ENCODE data around the gene GLIS1. TPM values are rescaled to one million over a fixed set of nuclear protein-coding genes. Genes with fewer than 3 reads are reported as not detected.

The GLIS1 gene
- total and polyA plus RNA-seq, 10 of the 15 experiments (the other 5 are each of a cell fraction or from before 2014, with no cell fraction given), result not detected

DNA sequence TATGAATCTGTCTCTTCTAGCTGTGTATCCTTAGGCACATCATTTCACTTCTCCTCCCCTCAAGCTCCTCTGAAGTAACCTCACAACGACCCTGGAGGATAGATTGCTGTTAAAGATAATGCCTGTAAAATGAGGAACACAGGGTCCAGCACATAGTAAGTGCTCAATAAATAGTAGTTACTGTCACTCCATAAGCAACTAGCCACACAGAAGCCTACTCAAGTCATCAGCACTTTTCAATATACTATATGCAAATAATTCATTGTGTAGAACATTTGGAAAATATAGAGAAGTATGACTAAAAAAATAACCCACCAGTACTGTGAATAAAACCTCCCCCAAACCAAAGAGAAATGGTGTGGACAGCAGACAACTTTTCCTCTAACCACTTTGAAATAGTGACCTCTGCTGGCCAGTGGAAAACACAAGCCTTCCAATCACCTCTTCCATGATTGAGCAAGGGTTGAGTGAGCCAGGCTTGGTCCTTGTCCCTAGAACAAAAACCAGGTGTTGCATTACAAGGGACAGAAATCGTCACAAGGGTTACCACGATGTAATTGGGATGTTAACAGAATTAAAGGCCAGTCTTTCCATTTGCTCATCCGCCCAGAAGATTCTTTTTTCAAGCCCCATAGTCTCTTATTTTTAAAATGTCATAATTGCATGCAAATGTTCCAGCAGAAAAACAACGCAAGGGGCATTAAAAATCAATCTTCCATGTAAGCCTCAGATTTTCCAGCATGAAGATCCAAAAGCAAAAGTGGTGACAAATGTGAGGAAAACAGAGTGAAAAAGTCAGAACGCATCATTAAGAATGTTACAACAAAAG, 15.7 kb upstream of the GLIS1 start (continued):
- TF ChIP-seq DPF2 (IDR thresholded peaks at IDR 0.05) (no peak), IRF4 (IDR thresholded peaks at IDR 0.05; ENCODE audit: low read depth, low read length) (no peak), ZBED1 (IDR thresholded peaks at IDR 0.05; ENCODE audit: borderline replicate concordance) (no peak), RAD21 (IDR thresholded peaks at IDR 0.05; ENCODE audit: insufficient read depth, low read depth, low read length) (peak; percentile 63), WRNIP1 (IDR thresholded peaks at IDR 0.05; ENCODE audit: borderline replicate concordance, low read depth, low read length) (no peak), ZNF274 (IDR thresholded peaks at IDR 0.05; ENCODE audit: insufficient read depth, insufficient read length) (no peak), CBX3 (IDR thresholded peaks at IDR 0.05; ENCODE audit: borderline replicate concordance, low read depth) (no peak), MTA2 (IDR thresholded peaks at IDR 0.05; ENCODE audit: low read depth) (no peak), ZNF24 (IDR thresholded peaks at IDR 0.05) (no peak)

DNA sequence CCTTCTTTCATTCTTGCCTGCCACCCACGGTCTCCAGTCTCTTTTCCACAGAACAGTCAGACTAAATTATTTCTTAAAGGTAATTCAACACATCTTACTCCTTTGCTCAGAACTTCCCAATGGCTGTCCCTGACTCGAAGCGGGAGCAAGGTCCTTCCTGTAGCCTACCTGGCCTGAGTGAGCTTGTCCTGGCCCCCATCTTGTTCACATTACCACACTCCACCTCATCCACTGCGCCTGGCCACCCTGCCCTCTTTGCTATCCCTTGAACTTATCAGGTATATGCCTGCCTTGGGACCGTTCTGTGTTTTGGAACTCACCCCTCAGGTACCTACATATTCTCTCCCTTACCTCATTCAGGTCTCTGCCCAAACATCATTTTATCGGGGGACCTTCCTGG, 13.3 kb upstream of the GLIS1 start:
- 47% methylated on average over 6 of the region's 6 CpGs for WGBS (ENCODE audit: insufficient coverage, insufficient replicate concordance, low lambda C conversion rate, missing lambda C conversion rate)
- intact Hi-C loops (cut with micrococcal nuclease; ENCODE audit: unreplicated experiment), result no loop called here
- BruUV-seq (replicated peaks), result no TSS peak
- FAIRE-seq, result no peak
- ChIA-PET POLR2A (no interaction called here), CTCF (interaction anchor here (1.2 to 2.3 kb wide), 3 partner anchors 10 to 266 kb away, joined by 3 to 11 read pairs (median 5); no protein-coding TSS in a partner anchor), SMC1A (ENCODE audit: uncharacterized antibody, unreplicated experiment) (no interaction called here), RAD21 (ENCODE audit: unreplicated experiment) (no interaction called here)
- no peaks in the 10 kb centered on the region for H4K20me1 ChIP-seq (ENCODE audit: control insufficient read depth, insufficient read depth)
- no peaks in the 10 kb centered on the region for H3K36me3 ChIP-seq (ENCODE audit: control insufficient read depth in 2 of 2, insufficient read depth in 2 of 2, low read length in 1 of 2)
- no peak overlapping the region for H2AFZ ChIP-seq (ENCODE audit: control insufficient read depth, low read depth, low read length)
- H3K27me3 ChIP-seq (replicated peaks in 1 of 2; ENCODE audit: control insufficient read depth in 2 of 2, insufficient read depth in 2 of 2, low read length in 1 of 2), result no peaks in the 10 kb centered on the region
- no peaks in the 10 kb centered on the region for H3K79me2 ChIP-seq (ENCODE audit: control insufficient read depth, insufficient read depth, low read length)
- DNase-seq (ENCODE audit: low read depth, low spot score), result no peak
- H3K27ac ChIP-seq (ENCODE audit: control insufficient read depth, insufficient read depth), result no peak overlapping the region
- no peak for ATAC-seq
- H3K4me2 ChIP-seq (ENCODE audit: control insufficient read depth, insufficient read depth), result no peak overlapping the region
- no peaks in the 10 kb centered on the region for H3K9me3 ChIP-seq (replicated peaks; ENCODE audit: control insufficient read depth, insufficient read depth, low read length)
- no peaks in the 10 kb centered on the region for H3K4me1 ChIP-seq (ENCODE audit: control insufficient read depth, insufficient read depth, low read length)
- in situ Hi-C loops (cut with MboI), result loop anchor here (5.0 kb wide), 1 partner anchor 265 kb away; no protein-coding TSS in a partner anchor
- no peak overlapping the region for H3K4me3 ChIP-seq
- no peak overlapping the region for H3K9ac ChIP-seq (ENCODE audit: control insufficient read depth, insufficient read depth, low read length)
- TF ChIP-seq NFYA (IDR thresholded peaks at IDR 0.05; ENCODE audit: borderline replicate concordance, low read depth, low read length) (no peak), RAD21 (IDR thresholded peaks at IDR 0.05; ENCODE audit: insufficient read depth, low read depth, low read length) (no peak), TCF7 (IDR thresholded peaks at IDR 0.05; ENCODE audit: borderline replicate concordance) (no peak), ZSCAN29 (IDR thresholded peaks at IDR 0.05) (no peak), FOXM1 (IDR thresholded peaks at IDR 0.05; ENCODE audit: low read depth, low read length) (no peak)
- TF ChIP-seq, protein P1, sequence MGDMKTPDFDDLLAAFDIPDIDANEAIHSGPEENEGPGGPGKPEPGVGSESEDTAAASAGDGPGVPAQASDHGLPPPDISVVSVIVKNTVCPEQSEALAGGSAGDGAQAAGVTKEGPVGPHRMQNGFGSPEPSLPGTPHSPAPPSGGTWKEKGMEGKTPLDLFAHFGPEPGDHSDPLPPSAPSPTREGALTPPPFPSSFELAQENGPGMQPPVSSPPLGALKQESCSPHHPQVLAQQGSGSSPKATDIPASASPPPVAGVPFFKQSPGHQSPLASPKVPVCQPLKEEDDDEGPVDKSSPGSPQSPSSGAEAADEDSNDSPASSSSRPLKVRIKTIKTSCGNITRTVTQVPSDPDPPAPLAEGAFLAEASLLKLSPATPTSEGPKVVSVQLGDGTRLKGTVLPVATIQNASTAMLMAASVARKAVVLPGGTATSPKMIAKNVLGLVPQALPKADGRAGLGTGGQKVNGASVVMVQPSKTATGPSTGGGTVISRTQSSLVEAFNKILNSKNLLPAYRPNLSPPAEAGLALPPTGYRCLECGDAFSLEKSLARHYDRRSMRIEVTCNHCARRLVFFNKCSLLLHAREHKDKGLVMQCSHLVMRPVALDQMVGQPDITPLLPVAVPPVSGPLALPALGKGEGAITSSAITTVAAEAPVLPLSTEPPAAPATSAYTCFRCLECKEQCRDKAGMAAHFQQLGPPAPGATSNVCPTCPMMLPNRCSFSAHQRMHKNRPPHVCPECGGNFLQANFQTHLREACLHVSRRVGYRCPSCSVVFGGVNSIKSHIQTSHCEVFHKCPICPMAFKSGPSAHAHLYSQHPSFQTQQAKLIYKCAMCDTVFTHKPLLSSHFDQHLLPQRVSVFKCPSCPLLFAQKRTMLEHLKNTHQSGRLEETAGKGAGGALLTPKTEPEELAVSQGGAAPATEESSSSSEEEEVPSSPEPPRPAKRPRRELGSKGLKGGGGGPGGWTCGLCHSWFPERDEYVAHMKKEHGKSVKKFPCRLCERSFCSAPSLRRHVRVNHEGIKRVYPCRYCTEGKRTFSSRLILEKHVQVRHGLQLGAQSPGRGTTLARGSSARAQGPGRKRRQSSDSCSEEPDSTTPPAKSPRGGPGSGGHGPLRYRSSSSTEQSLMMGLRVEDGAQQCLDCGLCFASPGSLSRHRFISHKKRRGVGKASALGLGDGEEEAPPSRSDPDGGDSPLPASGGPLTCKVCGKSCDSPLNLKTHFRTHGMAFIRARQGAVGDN (IDR thresholded peaks at IDR 0.05), result no peak

All from GM12878 (cell line).